HG03469 (cell line): ENCODE results near the gene BPNT1.

ENCODE experiments used
- ATAC-seq: cut with Tn5 transposase; IDR thresholded peaks from one replicate; pipeline ENCODE4 v1.9.1; 2021; ENCODE audit warnings: mild to moderate bottlenecking, moderate library complexity, moderate number of reproducible peaks; ENCODE audit not compliant: unreplicated experiment

BPNT1 gene

DNA sequence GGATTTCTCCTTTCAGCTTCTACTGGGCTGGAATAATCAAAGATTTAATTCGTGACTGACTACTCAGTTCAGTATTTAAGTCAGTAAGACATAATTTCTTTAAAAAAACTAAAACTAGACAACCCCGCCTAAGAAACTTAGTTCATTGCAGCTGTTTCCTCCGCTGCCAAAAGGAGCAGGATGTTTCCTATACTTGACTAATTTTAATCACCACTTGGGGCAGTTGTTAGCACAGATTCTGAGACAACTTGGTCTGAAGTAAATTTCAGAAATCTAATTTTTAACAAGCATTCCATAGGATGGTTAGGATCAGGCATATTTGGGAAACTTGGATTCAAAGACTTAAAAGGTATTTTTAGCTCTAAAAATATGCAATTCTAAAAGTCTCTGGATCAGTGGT is 77.3 kb downstream of the BPNT1 start:
- ATAC-seq, result no peak

DNA sequence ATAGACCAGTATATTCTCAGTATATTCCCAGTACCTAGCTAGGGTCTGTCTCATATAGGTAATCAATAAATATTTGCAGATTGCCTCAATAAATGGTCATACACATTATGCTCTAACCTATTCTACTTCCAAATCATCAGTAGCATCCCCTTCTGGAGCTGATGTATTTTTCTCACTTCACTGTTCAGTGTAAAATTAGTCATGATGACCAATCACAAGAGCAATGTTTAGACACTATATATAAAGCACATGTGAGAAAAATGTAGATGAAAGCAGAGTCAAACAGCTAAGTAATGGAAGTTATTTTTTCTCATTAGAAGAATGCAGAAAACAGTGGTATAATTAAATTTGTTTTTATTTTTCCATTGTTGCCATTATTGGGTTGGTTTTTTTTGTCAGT is 78.0 kb downstream of the BPNT1 start:
- no peak for ATAC-seq
